Measurements from ENCODE around the gene ZNF226.
A peak's percentile ranks its signal among the peaks of the same experiment; 100 is the strongest.
"Not testable (repeated sequence)": the region's sequence is repeated elsewhere in the genome, so short reads cannot be mapped to it uniquely, and the experiment has no call there.

The ZNF226 gene

DNA sequence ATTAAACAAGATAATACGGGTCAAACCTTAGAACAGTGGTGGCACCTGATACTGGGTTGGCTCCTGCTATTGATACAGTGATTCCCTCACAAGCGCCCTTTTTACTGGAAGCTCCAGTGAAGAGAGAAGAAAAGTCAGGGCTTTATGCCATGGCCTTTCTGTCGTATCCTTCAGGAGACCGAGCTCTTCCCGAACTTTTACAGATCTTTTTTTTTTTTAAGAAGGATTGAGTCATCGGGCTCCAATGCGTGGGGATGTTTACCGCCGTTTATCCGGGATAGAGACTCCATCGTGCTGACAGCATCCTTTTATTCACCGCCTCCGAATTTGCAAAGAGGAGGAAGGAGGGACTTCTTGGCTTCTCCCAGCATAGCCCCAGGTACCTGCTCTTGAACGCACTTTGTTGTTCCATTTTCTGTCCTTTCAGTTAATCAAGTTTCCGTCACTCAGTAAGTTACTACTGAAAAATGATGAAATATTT, 48.0 kb downstream of the ZNF226 start:
- peak; percentile 22 for DNase-seq

DNA sequence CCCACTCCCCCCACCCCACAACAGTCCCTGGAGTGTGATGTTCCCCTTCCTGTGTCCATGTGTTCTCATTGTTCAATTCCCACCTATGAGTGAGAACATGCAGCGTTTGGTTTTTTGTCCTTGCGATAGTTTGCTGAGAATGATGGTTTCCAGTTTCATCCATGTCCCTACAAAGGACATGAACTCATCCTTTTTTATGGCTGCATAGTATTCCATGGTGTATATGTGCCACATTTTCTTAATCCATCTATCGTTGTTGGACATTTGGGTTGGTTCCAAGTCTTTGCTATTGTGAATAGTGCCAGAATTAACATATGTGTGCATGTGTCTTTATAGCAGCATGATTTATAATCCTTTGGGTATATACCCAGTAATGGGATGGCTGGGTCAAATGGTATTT, 55.0 kb downstream of the ZNF226 start:
- not testable (repeated sequence) for DNase-seq

DNA sequence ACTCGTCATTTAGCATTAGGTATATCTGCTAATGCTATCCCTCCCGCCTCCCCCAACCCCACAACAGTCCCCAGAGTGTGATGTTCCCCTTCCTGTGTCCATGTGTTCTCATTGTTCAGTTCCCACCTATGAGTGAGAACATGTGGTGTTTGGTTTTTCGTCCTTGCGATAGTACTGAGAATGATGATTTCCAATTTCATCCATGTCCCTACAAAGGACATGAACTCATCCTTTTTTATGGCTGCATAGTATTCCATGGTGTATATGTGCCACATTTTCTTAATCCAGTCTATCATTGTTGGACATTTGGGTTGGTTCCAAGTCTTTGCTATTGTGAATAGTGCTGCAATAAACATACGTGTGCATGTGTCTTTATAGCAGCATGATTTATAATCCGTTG, 55.9 kb downstream of the ZNF226 start:
- DNase-seq = not testable (repeated sequence)

DNA sequence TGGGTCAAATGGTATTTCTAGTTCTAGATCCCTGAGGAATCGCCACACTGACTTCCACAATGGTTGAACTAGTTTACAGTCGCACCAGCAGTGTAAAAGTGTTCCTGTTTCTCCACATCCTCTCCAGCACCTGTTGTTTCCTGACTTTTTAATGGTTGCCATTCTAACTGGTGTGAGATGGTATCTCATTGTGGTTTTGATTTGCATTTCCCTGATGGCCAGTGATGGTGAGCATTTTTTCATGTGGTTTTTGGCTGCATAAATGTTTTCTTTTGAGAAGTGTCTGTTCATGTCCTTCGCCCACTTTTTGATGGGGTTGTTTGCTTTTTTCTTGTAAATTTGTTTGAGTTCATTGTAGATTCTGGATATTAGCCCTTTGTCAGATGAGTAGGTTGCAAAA, 56.4 kb downstream of the ZNF226 start:
- DNase-seq = not testable (repeated sequence)

All from fibroblast of skin of scalp (primary cell).